Upper lobe of right lung (tissue), 1 donor: Measurements from ENCODE around the gene SCTR. TPM values are rescaled to one million over a fixed set of nuclear protein-coding genes. Genes with fewer than 3 reads are reported as not detected.
A peak's percentile ranks its signal among the peaks of the same experiment; 100 is the strongest.

Experiments
- ATAC-seq: fragments of 200-7000 bp; cut with Tn5 transposase; one replicate; pipeline ENCODE4 v1.9.1; 2020; ENCODE audit warnings: mild to moderate bottlenecking, moderate library complexity
- DNase-seq: peaks from one replicate; pipeline ENCODE4 v3.0.0-alpha.2; 2020
- H3K27ac ChIP-seq: fragments of 200-600 bp; one replicate; pipeline ENCODE4 v1.8.0; 2022
- H3K27me3 ChIP-seq: fragments of 200-600 bp; one replicate; pipeline ENCODE4 v1.8.0; 2022; ENCODE audit warnings: mild to moderate bottlenecking
- H3K36me3 ChIP-seq: fragments of 200-600 bp; one replicate; pipeline ENCODE4 v1.8.0; 2022
- H3K4me1 ChIP-seq: fragments of 200-600 bp; one replicate; pipeline ENCODE4 v1.8.0; 2022
- H3K4me3 ChIP-seq: fragments of 200-600 bp; one replicate; pipeline ENCODE4 v1.8.0; 2022; ENCODE audit warnings: mild to moderate bottlenecking
- H3K9me3 ChIP-seq: fragments of 200-600 bp; one replicate; pipeline ENCODE4 v1.8.0; 2022
- intact Hi-C: fragments of 100-400 bp; cut with DNase I; formaldehyde crosslinking; loops from one replicate; pipeline ENCODE4 v1.11.0; 2022
- total RNA-seq: library from RNA; stranded (reverse); fragmentation: NEBNext Ultra II Directional; extraction: Animal tissue kit (Norgen Biotek cat#: 25700); gene quantifications from one replicate; pipeline ENCODE4 v1.2.1, GENCODE V29; 2021
- TF ChIP-seq, protein P1 (sequence below): fragments of 200-600 bp; IDR thresholded peaks from one replicate; pipeline ENCODE4 v1.8.0; 2022; ENCODE audit warnings: antibody characterized with exemption
- donor health status: DM: no; HTN: yes; CAD: no; lungs with severe emphysema.

The SCTR gene
- total RNA-seq, 1 donor from 2014 or later = 21.0 TPM

DNA sequence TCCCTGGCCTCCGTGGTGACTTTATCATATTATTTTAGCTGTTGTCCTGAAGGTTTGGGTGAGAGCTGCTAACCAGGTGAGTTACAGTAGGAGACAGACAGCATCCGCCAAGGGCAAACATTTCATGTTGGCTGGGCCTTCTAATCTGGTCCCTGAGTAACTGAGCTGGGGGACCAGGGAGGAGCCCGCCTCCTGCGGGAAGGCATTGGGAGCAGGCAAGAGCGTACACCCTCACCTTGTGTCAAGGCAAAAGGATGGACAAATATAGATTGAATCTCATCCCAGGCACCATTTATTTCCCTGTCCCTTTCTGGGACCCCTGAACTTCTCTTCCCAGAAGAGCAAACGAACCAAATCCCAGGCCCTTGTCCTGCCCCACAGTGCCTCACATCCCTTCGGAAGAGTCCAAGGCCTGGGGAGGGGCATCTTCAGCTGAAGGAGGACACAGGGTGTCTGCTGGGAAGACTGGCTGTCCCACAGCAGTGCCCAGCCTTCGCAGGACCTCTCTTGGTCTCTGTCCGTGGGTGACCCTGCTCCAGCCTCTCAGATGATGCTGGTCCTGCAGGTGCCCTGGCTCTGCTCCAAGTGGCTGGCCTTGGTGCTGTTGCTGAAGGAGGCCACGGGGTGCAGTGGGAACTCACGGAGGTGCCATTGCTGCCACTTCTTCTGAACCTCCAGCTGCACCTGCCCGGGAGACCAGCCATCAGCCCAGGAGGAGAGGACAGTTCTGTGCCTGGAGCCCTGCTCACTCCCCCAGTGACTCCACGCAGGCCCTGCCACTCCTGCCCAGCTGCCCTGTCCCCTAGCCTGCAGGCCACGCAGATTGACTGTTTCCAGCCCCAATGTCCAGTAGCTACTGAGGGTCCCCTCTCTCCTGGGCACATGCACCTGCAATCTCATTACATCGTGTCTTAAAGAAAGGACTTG is 84.4 kb downstream of the SCTR start:
- intact Hi-C loops = no loop called here
- Histone ChIP-seq H3K27ac (no peak overlapping the region), H3K27me3 (no peaks in the 10 kb centered on the region), H3K4me3 (no peak overlapping the region), H3K4me1 (peaks cover 3% of the 10 kb centered on the region), H3K36me3 (no peaks in the 10 kb centered on the region), H3K9me3 (no peaks in the 10 kb centered on the region)
- no peak for ATAC-seq
- TF ChIP-seq, protein P1, sequence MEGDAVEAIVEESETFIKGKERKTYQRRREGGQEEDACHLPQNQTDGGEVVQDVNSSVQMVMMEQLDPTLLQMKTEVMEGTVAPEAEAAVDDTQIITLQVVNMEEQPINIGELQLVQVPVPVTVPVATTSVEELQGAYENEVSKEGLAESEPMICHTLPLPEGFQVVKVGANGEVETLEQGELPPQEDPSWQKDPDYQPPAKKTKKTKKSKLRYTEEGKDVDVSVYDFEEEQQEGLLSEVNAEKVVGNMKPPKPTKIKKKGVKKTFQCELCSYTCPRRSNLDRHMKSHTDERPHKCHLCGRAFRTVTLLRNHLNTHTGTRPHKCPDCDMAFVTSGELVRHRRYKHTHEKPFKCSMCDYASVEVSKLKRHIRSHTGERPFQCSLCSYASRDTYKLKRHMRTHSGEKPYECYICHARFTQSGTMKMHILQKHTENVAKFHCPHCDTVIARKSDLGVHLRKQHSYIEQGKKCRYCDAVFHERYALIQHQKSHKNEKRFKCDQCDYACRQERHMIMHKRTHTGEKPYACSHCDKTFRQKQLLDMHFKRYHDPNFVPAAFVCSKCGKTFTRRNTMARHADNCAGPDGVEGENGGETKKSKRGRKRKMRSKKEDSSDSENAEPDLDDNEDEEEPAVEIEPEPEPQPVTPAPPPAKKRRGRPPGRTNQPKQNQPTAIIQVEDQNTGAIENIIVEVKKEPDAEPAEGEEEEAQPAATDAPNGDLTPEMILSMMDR = no peak
- no peak for DNase-seq

DNA sequence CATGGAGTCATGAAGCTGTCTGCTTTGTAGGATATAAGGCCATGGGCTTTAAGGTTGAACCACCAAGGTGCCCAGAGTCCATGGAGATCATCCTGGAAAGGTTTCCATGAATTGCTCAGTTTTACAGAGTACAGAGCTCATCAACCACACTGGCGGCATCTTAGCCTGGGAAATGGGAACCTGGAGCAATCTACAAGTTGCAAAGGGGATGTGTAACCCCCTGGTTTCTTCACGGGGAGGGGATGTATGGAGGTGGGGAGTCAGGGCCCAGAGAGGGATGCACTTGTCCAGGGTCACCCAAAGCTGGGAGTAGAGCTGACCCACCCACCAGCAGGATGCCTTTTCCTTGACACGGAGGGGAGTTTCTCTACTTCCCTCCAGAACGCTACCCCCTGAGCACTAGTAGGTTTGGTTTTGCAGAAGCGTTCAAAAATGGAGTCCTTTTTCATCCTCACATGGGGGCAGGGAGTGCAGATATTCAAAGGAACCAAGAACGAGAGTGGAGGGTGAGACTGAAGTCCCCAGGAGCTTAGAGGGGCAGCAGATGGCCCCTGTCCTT is 85.5 kb downstream of the SCTR start:
- ATAC-seq (no peak), DNase-seq (no peak)
- H3K27me3 ChIP-seq = no peaks in the 10 kb centered on the region
- no peak overlapping the region for H3K4me3 ChIP-seq
- H3K4me1 ChIP-seq = peaks cover 13% of the 10 kb centered on the region
- H3K36me3 ChIP-seq = no peaks in the 10 kb centered on the region
- intact Hi-C loops = no loop called here
- H3K9me3 ChIP-seq = no peaks in the 10 kb centered on the region
- H3K27ac ChIP-seq = no peak overlapping the region
- TF ChIP-seq, protein P1 = no peak

DNA sequence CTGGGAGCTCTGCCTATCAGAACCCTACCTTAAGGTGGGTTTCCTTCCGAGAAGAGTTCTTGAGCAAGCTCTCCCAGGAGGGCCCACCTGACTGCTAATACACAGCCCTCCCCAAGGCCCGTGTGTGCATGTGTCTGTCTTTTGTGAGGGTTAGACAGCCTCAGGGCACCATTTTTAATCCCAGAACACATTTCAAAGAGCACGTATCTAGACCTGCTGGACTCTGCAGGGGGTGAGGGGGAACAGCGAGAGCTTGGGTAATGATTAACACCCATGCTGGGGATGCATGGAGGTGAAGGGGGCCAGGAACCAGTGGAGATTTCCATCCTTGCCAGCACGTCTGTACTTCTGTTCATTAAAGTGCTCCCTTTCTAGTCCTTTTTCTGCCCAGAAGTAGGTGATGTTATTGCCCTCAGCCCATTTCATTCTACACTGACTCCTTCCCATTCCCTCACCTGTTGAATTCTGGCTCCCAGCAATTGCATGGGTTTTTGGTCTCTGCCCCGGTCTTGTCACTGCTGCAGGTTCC is 86.1 kb downstream of the SCTR start:
- TF ChIP-seq, protein P1 = no peak
- no peaks in the 10 kb centered on the region for H3K36me3 ChIP-seq
- H3K4me3 ChIP-seq = no peak overlapping the region
- no peaks in the 10 kb centered on the region for H3K27me3 ChIP-seq
- H3K27ac ChIP-seq = no peak overlapping the region
- H3K4me1 ChIP-seq = peaks cover 20% of the 10 kb centered on the region
- intact Hi-C loops = no loop called here
- no peak for DNase-seq
- ATAC-seq = no peak
- H3K9me3 ChIP-seq = no peaks in the 10 kb centered on the region

DNA sequence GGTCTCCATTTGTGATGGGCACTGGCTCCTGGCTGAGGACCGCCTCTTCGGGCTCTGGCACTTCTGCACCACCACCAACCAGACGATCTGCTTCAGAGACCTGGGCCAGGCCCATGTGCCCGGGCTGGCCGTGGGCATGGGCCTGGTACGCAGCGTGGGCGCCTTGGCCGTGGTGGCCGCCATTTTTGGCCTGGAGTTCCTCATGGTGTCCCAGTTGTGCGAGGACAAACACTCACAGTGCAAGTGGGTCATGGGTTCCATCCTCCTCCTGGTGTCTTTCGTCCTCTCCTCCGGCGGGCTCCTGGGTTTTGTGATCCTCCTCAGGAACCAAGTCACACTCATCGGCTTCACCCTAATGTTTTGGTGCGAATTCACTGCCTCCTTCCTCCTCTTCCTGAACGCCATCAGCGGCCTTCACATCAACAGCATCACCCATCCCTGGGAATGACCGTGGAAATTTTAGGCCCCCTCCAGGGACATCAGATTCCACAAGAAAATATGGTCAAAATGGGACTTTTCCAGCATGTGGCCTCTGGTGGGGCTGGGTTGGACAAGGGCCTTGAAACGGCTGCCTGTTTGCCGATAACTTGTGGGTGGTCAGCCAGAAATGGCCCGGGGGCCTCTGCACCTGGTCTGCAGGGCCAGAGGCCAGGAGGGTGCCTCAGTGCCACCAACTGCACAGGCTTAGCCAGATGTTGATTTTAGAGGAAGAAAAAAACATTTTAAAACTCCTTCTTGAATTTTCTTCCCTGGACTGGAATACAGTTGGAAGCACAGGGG is 87.1 kb downstream of the SCTR start:
- no peak for DNase-seq
- Histone ChIP-seq H3K9me3 (no peaks in the 10 kb centered on the region), H3K4me3 (no peak overlapping the region), H3K4me1 (peaks cover 26% of the 10 kb centered on the region), H3K27ac (no peak overlapping the region), H3K36me3 (no peaks in the 10 kb centered on the region), H3K27me3 (no peaks in the 10 kb centered on the region)
- intact Hi-C loops = no loop called here
- ATAC-seq = no peak
- TF ChIP-seq, protein P1 = no peak

DNA sequence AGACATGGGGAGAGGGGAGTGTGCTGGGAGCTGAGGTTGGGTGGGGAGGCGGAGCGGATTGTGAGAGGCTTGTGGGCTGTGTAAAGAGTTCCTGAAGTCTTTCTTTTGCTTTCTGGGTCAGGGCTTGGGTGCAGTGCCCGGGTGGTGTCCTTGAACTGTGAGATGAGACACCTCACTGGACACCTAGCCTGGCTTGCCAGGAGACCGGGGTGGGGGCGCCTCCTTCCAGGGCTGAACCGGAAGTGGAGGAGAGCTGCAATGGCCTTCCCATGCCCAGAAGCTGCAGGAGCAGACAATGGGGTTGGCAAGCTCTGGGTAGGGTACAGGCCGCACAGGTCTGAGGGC is 88.4 kb downstream of the SCTR start:
- no peak for DNase-seq
- H3K4me1 ChIP-seq = peaks cover 26% of the 10 kb centered on the region

More for the DNA sequence above, 88.4 kb downstream of the SCTR start:
- H3K4me3 ChIP-seq = no peak overlapping the region
- no peaks in the 10 kb centered on the region for H3K9me3 ChIP-seq
- intact Hi-C loops = no loop called here
- H3K27ac ChIP-seq = peak overlapping the region; percentile 36
- TF ChIP-seq, protein P1 = no peak
- H3K27me3 ChIP-seq = no peaks in the 10 kb centered on the region
- H3K36me3 ChIP-seq = no peaks in the 10 kb centered on the region
- ATAC-seq = no peak
